NCI-H128 (cell line): ENCODE measurements around the gene HERPUD1.

Source experiments
- DNase-seq: peaks from one replicate; lab custom pipeline; 2025; ENCODE audit not compliant: unreplicated experiment; lab: John Stamatoyannopoulos, UW

The HERPUD1 gene

GRCh38 chr16:56910654-56911539, 21.0 kb upstream of the HERPUD1 start:
- no peak for DNase-seq

- DNase-seq: no peak
Measured at GRCh38 chr16:56911771-56912571, 20.0 kb upstream of the HERPUD1 start.

GRCh38 chr16:56912746-56913708, 18.9 kb upstream of the HERPUD1 start:
- DNase-seq: no peak

- DNase-seq: no peak
Measured at GRCh38 chr16:56914896-56915295, 17.0 kb upstream of the HERPUD1 start.

GRCh38 chr16:56915336-56916119, 16.4 kb upstream of the HERPUD1 start:
- DNase-seq: no peak

- DNase-seq: no peak
Measured at GRCh38 chr16:56916571-56917403, 15.2 kb upstream of the HERPUD1 start.

GRCh38 chr16:56918467-56919012, 13.4 kb upstream of the HERPUD1 start:
- DNase-seq: no peak

- no peak for DNase-seq
Measured at GRCh38 chr16:56919099-56919800, 12.7 kb upstream of the HERPUD1 start.

- no peak for DNase-seq
Measured at GRCh38 chr16:56921571-56921970, 10.4 kb upstream of the HERPUD1 start.

- DNase-seq: no peak
Measured at GRCh38 chr16:56923481-56924091, 8.4 kb upstream of the HERPUD1 start.

DNA sequence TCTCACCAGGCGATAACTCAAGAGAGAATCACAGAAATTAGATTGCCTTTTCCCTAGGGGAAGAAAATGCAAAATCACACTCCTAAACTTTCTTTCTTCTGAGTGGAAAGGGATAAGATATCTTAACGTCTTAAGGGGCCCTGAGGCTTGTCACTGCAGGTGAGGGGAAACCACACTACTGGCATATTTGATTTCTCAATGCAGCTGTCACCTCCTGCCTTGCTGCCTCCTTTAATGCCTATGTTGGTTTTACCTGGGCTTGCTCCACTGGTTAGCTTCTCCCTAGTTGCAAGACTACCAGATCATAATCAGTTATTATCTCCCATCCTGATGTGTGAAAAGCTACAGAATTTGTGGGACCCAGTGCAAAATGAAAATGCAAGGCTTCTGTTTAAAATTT, 4.5 kb upstream of the HERPUD1 start:
- DNase-seq: no peak

DNA sequence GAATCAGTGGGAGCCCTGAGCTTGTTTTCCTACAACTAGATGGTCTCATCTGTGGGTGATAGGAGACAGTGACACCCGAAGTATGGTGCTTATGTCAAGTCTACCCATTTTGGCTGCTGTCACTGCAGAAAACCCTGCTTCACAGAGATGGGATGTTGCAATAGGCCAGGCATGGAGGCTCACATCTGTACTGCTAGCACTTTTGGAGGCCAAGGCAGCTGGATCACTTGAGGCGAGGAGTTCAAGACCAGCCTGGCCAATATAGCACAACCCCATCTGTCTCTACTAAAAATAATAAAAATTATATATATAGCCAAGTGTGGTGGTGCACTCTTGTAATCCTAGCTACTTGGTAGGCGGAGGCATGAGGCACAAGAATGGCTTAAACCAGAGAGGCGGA, 2.3 kb upstream of the HERPUD1 start:
- no peak for DNase-seq

- DNase-seq: peak; percentile 73
Measured at GRCh38 chr16:56930486-56931270, 1.3 kb upstream of the HERPUD1 start.

DNA sequence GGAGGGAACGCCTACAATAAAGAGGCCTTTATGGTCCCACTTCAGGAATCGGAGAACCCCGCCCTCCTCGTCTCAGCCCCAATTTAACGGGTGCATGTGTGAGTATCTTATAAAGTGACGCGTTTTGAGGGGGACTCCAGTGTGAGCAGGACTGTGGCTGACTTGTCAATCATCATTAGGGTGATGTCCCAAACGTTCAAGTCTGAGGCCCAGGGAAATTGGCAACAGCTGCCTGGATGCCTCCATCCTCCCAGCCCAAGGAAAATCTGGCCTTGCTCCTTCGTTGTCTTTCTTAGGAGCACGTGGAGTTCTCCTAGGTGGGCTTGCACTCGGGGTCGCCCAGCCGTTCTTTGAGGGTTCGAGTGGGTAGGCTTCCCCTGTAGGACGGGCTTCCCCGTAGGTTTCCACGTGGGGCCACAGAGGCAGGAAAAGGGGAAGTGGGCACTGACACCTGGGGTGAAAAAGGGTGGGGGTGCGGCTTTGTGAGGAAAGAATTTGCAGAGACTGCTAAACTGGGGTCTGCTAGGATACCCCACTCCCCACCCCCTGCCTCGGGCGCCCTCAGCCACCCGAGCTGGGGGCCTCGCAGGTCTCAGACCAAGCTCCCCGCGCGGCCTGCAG, 561 bp upstream of the HERPUD1 start:
- no peak for DNase-seq

DNA sequence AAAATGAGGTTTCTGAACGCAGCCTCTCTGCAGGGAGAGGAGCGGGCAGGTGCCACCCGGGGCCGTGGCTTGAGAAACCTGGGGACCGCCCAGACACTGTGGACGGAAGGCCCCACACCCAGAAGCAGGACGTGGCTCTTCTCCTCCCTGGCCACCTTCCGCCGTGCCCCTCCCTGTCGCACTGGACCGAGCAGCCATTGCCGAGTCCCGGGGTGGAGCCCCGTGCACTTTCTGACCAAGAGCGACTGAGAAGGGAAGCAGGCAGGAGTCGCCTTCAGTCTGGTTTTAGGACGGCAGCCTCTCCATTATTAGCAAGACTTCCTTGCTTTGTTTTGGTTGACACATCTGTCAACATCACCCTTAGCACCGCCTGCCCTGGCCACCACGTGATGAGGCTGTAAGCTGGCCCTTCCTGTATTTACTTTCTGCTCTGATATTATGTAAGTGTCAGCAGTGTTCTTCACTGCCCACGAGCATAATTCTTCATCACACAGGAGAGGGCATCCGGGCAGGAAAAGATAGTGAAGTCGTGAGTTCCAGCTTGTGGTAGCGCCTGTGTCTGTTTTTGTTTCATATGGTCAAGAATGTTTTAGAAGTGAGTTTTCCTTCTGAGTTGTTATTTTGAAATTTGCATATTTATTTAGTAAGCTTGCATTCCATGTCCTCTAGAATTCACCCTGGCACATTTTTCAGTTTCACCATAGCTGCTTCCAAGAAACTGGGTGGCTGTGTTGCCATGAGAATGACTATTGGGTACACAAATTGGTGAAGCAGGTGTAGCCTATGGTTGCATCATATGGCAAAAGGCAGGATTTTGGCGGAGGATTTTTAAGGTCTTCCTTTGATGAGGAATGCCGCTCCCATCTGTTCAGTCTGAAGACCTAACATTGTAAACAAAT, 1.0 kb downstream of the HERPUD1 start:
- DNase-seq: no peak
